H9 (cell line): ENCODE data around the gene TRPM1. TPM values are rescaled to one million over a fixed set of nuclear protein-coding genes. Genes with fewer than 3 reads are reported as not detected.

Experiments
- DNase-seq: peaks from one replicate; pipeline ENCODE4 v3.0.0-alpha.2; 2017
- H2AFZ ChIP-seq: one replicate; pipeline ENCODE4 v1.6.1; 2013; ENCODE audit warnings: mild to moderate bottlenecking, low read length, control low read depth, moderate library complexity
- H2AK5ac ChIP-seq: 2 replicates; pipeline ENCODE4 v1.6.1; 2013; ENCODE audit warnings: low read length, control low read depth, mixed read lengths; ENCODE audit not compliant: insufficient read length
- H2BK120ac ChIP-seq: one replicate; pipeline ENCODE4 v1.6.1; 2013; ENCODE audit warnings: low read depth, mild to moderate bottlenecking, low read length, control low read depth, inconsistent platforms; ENCODE audit not compliant: poor library complexity, severe bottlenecking
- H2BK12ac ChIP-seq: 2 replicates; pipeline ENCODE4 v1.6.1; 2013; ENCODE audit warnings: low read length, control low read depth, mixed read lengths, low read depth; ENCODE audit not compliant: insufficient read length
- H2BK15ac ChIP-seq: 2 replicates; pipeline ENCODE4 v1.6.1; 2013; ENCODE audit warnings: low read depth, low read length, control low read depth
- H2BK20ac ChIP-seq: one replicate; pipeline ENCODE4 v1.6.1; 2013; ENCODE audit warnings: low read depth, mild to moderate bottlenecking, low read length, control low read depth, inconsistent platforms; ENCODE audit not compliant: poor library complexity, severe bottlenecking
- H2BK5ac ChIP-seq: 2 replicates; pipeline ENCODE4 v1.6.1; 2013; ENCODE audit warnings: low read length, control low read depth, mixed read lengths; ENCODE audit not compliant: insufficient read length
- H3K14ac ChIP-seq: 2 replicates; pipeline ENCODE4 v1.6.1; 2013; ENCODE audit warnings: low read length, control low read depth; ENCODE audit not compliant: insufficient read depth
- H3K18ac ChIP-seq: 2 replicates; pipeline ENCODE4 v1.6.1; 2013; ENCODE audit warnings: low read depth, mild to moderate bottlenecking, mixed read lengths, low read length, control low read depth; ENCODE audit not compliant: insufficient read length
- H3K23ac ChIP-seq: 2 replicates; pipeline ENCODE4 v1.6.1; 2013; ENCODE audit warnings: low read length, control low read depth, mixed read lengths, low read depth; ENCODE audit not compliant: insufficient read length
- H3K23me2 ChIP-seq: 2 replicates; pipeline ENCODE4 v1.6.1; 2013; ENCODE audit warnings: low read depth, mild to moderate bottlenecking, mixed read lengths, low read length, control low read depth; ENCODE audit not compliant: insufficient read length, poor library complexity, severe bottlenecking
- H3K27ac ChIP-seq: 2 replicates; pipeline ENCODE4 v1.5.1; 2013; ENCODE audit warnings: low read length, control low read depth, mixed read lengths, low read depth; ENCODE audit not compliant: insufficient read length
- H3K27me3 ChIP-seq: 2 replicates; pipeline ENCODE4 v1.6.1; 2013; ENCODE audit warnings: low read length, control low read depth, inconsistent platforms; ENCODE audit not compliant: insufficient read depth
- H3K4ac ChIP-seq: 2 replicates; pipeline ENCODE4 v1.6.1; 2013; ENCODE audit warnings: low read depth, mild to moderate bottlenecking, control low read depth, inconsistent platforms, low read length, moderate library complexity
- H3K4me1 ChIP-seq: 2 replicates; pipeline ENCODE4 v1.6.1; 2013; ENCODE audit warnings: low read length, control low read depth, inconsistent platforms; ENCODE audit not compliant: insufficient read depth
- H3K4me2 ChIP-seq: 2 replicates; pipeline ENCODE4 v1.6.1; 2013; ENCODE audit warnings: low read length, control low read depth, mixed read lengths; ENCODE audit not compliant: insufficient read length, insufficient read depth
- H3K56ac ChIP-seq: 2 replicates; pipeline ENCODE4 v1.6.1; 2013; ENCODE audit warnings: low read depth, mild to moderate bottlenecking, mixed read lengths, low read length, control low read depth; ENCODE audit not compliant: insufficient read length
- H3K79me1 ChIP-seq: 2 replicates; pipeline ENCODE4 v1.6.1; 2013; ENCODE audit warnings: low read depth, mild to moderate bottlenecking, moderate library complexity, low read length, control low read depth, inconsistent platforms; ENCODE audit not compliant: insufficient read depth, poor library complexity, severe bottlenecking
- H3K79me2 ChIP-seq: 2 replicates; pipeline ENCODE4 v1.6.1; 2013; ENCODE audit warnings: low read length, control low read depth, inconsistent platforms; ENCODE audit not compliant: insufficient read depth
- H3K9ac ChIP-seq: 2 replicates; pipeline ENCODE4 v1.6.1; 2013; ENCODE audit warnings: low read length, control low read depth, mixed read lengths; ENCODE audit not compliant: insufficient read length; ENCODE audit errors: extremely low read depth
- H3K9me3 ChIP-seq: one replicate; pipeline ENCODE4 v1.6.1; 2013; ENCODE audit warnings: low read depth, low read length, inconsistent platforms; ENCODE audit not compliant: control insufficient read depth
- H3T11ph ChIP-seq: one replicate; pipeline ENCODE4 v1.6.1; 2013; ENCODE audit warnings: mild to moderate bottlenecking, low read length, control low read depth, inconsistent platforms
- H4K20me1 ChIP-seq: one replicate; pipeline ENCODE4 v1.6.1; 2013; ENCODE audit not compliant: control insufficient read depth, insufficient read length, insufficient read depth
- H4K5ac ChIP-seq: 2 replicates; pipeline ENCODE4 v1.6.1; 2013; ENCODE audit warnings: low read depth, mild to moderate bottlenecking, mixed read lengths, low read length, control low read depth; ENCODE audit not compliant: insufficient read length
- H4K8ac ChIP-seq: replicated peaks from 2 replicates; pipeline ENCODE4 v1.6.1; 2013; ENCODE audit warnings: low read length, control low read depth, mixed read lengths, low read depth; ENCODE audit not compliant: insufficient read length
- H4K91ac ChIP-seq: 2 replicates; pipeline ENCODE4 v1.6.1; 2013; ENCODE audit warnings: low read depth, mild to moderate bottlenecking, moderate library complexity, mixed read lengths, low read length, control low read depth; ENCODE audit not compliant: insufficient read length
- H3K27ac Mint-ChIP-seq, 3 experiments: 2 replicates in 2 of 3; 3 replicates in 1 of 3; pipeline ENCODE4 v1.8.0; 2020 to 2021; ENCODE audit warnings: mixed read lengths in 3 of 3, mild to moderate bottlenecking in 1 of 3, moderate library complexity in 1 of 3
- H3K27me3 Mint-ChIP-seq: 2 replicates; pipeline ENCODE4 v1.8.0; 2021; ENCODE audit warnings: low read depth, mild to moderate bottlenecking, moderate library complexity, mixed read lengths
- H3K36me3 Mint-ChIP-seq, 3 experiments: 2 replicates in 2 of 3; 3 replicates in 1 of 3; pipeline ENCODE4 v1.8.0; 2020 to 2021; ENCODE audit warnings: low read depth in 3 of 3, mixed read lengths in 3 of 3; ENCODE audit not compliant: insufficient read depth in 1 of 3
- H3K4me1 Mint-ChIP-seq, 2 experiments: 2 replicates each; pipeline ENCODE4 v1.8.0; 2020; ENCODE audit warnings: mixed read lengths in 2 of 2
- H3K4me3 Mint-ChIP-seq, 2 experiments: 2 replicates in 1 of 2; 3 replicates in 1 of 2; pipeline ENCODE4 v1.8.0; 2020 to 2021; ENCODE audit warnings: mild to moderate bottlenecking in 2 of 2, mixed read lengths in 2 of 2, moderate library complexity in 1 of 2
- H3K9me3 Mint-ChIP-seq, 2 experiments: 2 replicates in 1 of 2; 3 replicates in 1 of 2; pipeline ENCODE4 v1.8.0; 2020; ENCODE audit warnings: mild to moderate bottlenecking in 2 of 2, mixed read lengths in 2 of 2, moderate library complexity in 1 of 2
- CTCF ChIP-seq: fragments of 200-600 bp; sonication (generic); conservative IDR thresholded peaks from 3 replicates; pipeline ENCODE4 v1.8.0; 2021; ENCODE audit warnings: antibody characterized with exemption, mild to moderate bottlenecking
- WGBS: extraction: QIAGEN DNeasy Blood & Tissue Kit; methylation state at CpG from one replicate; pipeline ENCODE4 v1.1.7; 2013; ENCODE audit warnings: missing lambda C conversion rate, low lambda C conversion rate, mixed read lengths; ENCODE audit not compliant: insufficient read length; ENCODE audit errors: extremely low coverage; 5-methylcytosine and 5-hydroxymethylcytosine counted together
- total RNA-seq: library from RNA; stranded (reverse); gene quantifications from 2 replicates; pipeline ENCODE4 v1.2.1, GENCODE V29; 2021

TRPM1 gene
- total RNA-seq, 1 experiment from 2014 or later, result not detected

DNA sequence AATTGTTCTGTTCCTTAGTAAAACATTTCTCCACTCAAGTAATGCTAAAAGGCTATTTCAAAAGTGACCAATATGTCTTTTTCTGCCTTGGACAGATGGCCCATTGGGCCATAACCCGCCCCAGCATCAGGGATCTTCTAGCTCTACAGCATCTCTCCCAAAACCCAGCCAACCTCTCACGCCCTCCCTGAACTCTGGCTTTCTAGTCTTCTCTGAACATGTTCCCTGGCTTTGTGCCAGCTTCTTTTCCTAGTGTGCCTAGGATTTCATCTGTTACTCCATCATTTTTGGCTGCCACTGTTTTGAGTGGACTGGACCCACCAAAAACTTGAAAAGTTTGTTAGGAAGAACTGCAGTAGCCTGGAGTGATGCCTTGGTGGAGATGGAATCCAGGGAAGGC lies 30.7 kb downstream of the TRPM1 start:
- H4K8ac ChIP-seq, result no peak overlapping the region
- no peaks in the 10 kb centered on the region for H3K23me2 ChIP-seq
- no peak overlapping the region for H3K18ac ChIP-seq
- no peak overlapping the region for H3K4me3 Mint-ChIP-seq
- no peaks in the 10 kb centered on the region for H3K79me1 ChIP-seq
- H3K79me2 ChIP-seq, result no peaks in the 10 kb centered on the region
- H3K4me2 ChIP-seq, result no peak overlapping the region
- H3K27me3 ChIP-seq, result no peaks in the 10 kb centered on the region
- no peak overlapping the region for H3K4ac ChIP-seq
- H2BK12ac ChIP-seq, result no peak overlapping the region
- H2BK5ac ChIP-seq, result no peak overlapping the region
- no peak overlapping the region for H2BK15ac ChIP-seq
- WGBS, result no CpG with 5 or more reads among the region's 2 CpGs
- H3K9ac ChIP-seq, result no peak overlapping the region
- H3T11ph ChIP-seq, result no peak overlapping the region
- H2BK20ac ChIP-seq, result no peak overlapping the region
- TF ChIP-seq CTCF, result no peak
- H3K23ac ChIP-seq, result no peak overlapping the region
- no peak overlapping the region for H3K56ac ChIP-seq
- H3K14ac ChIP-seq, result no peak overlapping the region
- DNase-seq, result no peak
- H3K36me3 Mint-ChIP-seq, result no peaks in the 10 kb centered on the region
- H3K4me1 ChIP-seq, result 0 out of 2 replicates have a peak, but pooled peaks cover 1% of the 10 kb centered on the region
- H2AFZ ChIP-seq, result no peak overlapping the region
- H3K27ac Mint-ChIP-seq, result no peak overlapping the region
- H2BK120ac ChIP-seq, result no peak overlapping the region
- H3K27me3 Mint-ChIP-seq, result no peaks in the 10 kb centered on the region; the same call in 1 of the 2 replicates
- H3K9me3 Mint-ChIP-seq, result no peaks in the 10 kb centered on the region
- H3K4me1 Mint-ChIP-seq, result peaks cover 17 to 20% of the 10 kb centered on the region in 2 experiments
- H3K27ac ChIP-seq, result no peak overlapping the region
- H2AK5ac ChIP-seq, result no peak overlapping the region
- H4K91ac ChIP-seq, result no peak overlapping the region
- H3K9me3 ChIP-seq, result no peaks in the 10 kb centered on the region
- no peaks in the 10 kb centered on the region for H4K20me1 ChIP-seq
- H4K5ac ChIP-seq, result no peak overlapping the region
